ENCODE data around the gene DMBX1. TPM values are rescaled to one million over a fixed set of nuclear protein-coding genes. Genes with fewer than 3 reads are reported as not detected.

Gene DMBX1
- total RNA-seq, 2 experiments from 2014 or later = 0.11 TPM; not detected in 1

DNA sequence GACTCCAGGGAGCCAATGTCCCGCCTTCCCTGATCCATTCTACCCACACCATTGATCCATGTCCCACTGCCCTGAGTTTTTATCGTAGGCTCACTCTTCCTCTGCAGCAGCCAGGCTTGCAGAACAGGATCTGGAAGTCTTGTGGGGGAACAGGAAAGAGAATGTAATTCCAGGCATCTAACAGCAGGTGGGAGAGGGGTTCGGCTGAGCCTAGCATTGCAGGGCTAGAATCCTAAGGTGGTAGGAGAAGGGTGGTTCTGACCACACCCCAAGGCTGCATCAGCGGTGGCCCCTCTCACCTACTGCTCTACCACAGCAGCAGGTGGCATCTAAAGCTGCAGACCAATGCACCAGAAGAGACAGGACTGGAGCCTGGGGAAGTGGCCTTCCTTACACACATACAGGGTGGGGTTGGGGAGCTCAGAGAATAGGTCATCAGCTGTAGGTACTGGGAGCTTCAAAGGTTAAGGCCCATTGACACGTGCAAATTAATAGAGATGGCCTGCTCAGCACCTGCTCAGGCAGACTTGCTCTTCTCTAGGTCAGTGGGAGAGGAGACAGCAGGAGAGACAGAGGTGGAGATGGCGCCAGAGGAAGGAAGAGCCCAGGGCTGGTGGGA is 41.3 kb downstream of the DMBX1 start:
- POLR2A ChIA-PET = no interaction called here
- no peaks in the 10 kb centered on the region for H3K36me3 Mint-ChIP-seq
- peaks cover 27% of the 10 kb centered on the region for H3K27me3 Mint-ChIP-seq
- H3K4me3 Mint-ChIP-seq = no peak overlapping the region
- H3K9me3 Mint-ChIP-seq = no peaks in the 10 kb centered on the region
- ATAC-seq (ENCODE audit: low read depth) = no peak
- DNase-seq = no peak
- peaks cover 18% of the 10 kb centered on the region for H3K4me1 Mint-ChIP-seq
- no peak overlapping the region for H3K27ac Mint-ChIP-seq

DNA sequence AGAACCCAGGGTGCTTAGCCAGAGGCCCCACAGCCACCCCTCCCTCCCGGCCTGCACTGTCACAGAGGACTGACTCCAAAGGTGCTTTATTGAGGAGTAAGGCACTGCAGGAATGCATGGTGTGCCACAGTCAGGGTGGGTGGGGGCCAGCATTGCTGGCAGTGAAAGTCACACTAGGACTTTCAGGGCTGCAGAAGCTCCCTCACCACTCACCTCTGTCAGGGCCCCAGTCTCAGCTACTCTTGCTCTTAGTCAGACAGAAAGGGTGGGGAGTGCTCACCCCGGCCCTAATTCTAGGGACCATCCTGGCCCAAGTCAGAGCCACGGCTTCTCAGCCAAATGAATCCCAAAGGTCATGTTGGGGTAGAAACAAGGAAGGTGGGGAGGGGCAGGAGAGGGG is 42.5 kb downstream of the DMBX1 start:
- Mint-ChIP-seq H3K27ac (no peak overlapping the region), H3K4me1 (peaks cover 18% of the 10 kb centered on the region), H3K27me3 (peaks cover 32% of the 10 kb centered on the region), H3K36me3 (no peaks in the 10 kb centered on the region), H3K9me3 (no peaks in the 10 kb centered on the region), H3K4me3 (no peak overlapping the region)
- ATAC-seq (ENCODE audit: low read depth) (no peak), DNase-seq (no peak)
- POLR2A ChIA-PET = no interaction called here

DNA sequence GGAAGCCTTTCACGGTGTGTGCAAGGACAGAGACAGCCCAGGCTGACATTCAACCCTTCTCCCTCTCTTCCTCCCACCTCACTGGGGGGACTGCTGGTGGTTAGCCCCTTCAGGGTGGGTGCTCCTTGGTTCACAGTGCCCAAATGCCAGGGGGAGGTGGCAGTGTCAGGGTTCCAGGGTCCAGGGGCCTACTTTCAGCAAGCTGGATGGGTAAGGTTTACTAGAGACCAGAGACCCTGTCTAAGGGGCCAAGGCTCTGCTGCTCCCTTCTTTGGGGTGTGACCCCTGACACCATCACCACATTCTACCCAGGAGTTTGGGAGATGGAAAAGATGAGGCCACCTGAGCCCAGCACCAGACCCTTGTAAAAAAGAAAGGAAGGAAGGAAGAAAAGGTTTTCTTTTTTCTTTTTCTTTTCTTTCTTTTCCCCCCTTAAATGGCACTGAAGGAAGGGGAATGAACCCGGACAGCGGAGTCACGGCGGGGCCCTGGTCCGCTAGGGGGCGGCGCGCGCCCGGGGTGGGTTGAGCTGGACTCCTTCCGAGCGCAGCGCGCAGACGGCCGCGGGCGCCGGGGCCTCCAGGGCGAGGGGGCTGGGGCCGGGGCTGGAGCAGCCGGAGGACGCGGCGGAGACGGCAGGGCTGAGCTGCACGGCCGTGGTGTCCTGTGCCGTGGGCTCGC is 43.0 kb downstream of the DMBX1 start:
- DNase-seq = peak; percentile 87
- H3K9me3 Mint-ChIP-seq = no peaks in the 10 kb centered on the region
- POLR2A ChIA-PET = interaction anchor here (0.7 to 1.0 kb wide), 2 partner anchors 17 to 192 kb away, joined by 3 to 4 read pairs; no protein-coding TSS in a partner anchor
- H3K36me3 Mint-ChIP-seq = no peaks in the 10 kb centered on the region
- H3K27me3 Mint-ChIP-seq = peaks cover 33% of the 10 kb centered on the region
- peak; percentile 87 for ATAC-seq (ENCODE audit: low read depth)
- H3K27ac Mint-ChIP-seq = no peak overlapping the region
- H3K4me3 Mint-ChIP-seq = no peak overlapping the region
- H3K4me1 Mint-ChIP-seq = peaks cover 18% of the 10 kb centered on the region

DNA sequence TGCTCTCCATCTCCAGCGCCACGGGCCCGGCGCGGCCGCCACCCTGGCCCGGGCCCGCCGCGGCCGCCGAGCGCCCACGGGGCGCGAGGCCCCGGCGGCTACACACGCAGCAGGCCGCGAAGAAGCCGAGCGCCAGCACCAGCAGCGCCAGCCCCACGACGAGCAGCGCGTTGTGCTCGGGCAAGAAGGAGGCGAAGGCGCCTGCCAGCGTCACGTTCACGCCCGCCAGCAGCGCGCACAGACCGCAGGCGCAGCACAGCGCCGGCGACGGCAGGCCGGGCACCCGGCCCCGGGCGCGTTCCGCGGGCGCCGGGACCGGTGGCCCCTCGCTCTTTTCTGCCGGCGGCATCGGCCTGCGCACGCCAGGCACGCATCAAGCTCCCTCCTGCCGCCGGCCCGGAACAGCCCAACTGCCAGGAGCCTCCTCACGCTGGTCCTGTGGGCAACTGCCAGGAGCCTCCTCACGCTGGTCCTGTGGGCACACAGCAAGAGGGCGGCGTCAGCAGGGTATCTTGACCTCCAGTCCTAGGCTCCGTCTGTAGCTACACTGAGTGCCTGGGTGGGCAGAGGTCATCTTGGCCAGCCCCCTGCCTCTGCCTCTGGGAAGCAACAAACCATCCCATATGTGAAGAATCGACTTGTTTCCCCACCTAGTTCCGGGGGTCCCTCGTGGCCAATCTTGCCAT is 43.7 kb downstream of the DMBX1 start:
- Mint-ChIP-seq H3K4me3 (peak overlapping the region; percentile 83), H3K4me1 (peaks cover 14% of the 10 kb centered on the region), H3K27ac (no peak overlapping the region), H3K9me3 (no peaks in the 10 kb centered on the region), H3K36me3 (no peaks in the 10 kb centered on the region), H3K27me3 (peaks cover 39% of the 10 kb centered on the region)
- POLR2A ChIA-PET = interaction anchor here (0.7 to 1.0 kb wide), 2 partner anchors 16 to 192 kb away, joined by 3 to 4 read pairs; no protein-coding TSS in a partner anchor
- ATAC-seq (ENCODE audit: low read depth) (peak; percentile 65), DNase-seq (peak; percentile 69)

DNA sequence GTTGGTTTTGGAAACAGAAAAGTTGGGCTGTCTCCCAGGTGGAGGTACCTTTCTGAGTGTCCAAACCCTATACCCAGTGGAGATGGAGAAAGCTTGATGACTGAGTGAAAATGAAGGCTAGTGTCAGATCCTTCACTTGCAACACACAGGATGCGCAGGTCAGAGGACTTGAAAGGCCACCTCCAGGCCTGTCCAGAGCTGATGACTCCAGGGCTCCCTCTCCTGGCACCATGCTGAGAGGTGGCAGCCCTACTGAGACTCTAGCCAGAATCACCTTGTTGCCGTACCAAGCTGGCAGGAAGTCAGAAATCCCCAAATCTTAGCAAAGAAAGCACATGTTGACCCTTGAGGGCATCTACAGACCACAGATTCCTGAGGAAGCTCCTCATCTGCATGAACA is 45.4 kb downstream of the DMBX1 start:
- POLR2A ChIA-PET = interaction anchor here (1.1 kb wide), 1 partner anchor 10 kb away, joined by 3 read pairs; no protein-coding TSS in a partner anchor
- Mint-ChIP-seq H3K27me3 (peaks cover 42% of the 10 kb centered on the region), H3K27ac (no peak overlapping the region), H3K9me3 (no peaks in the 10 kb centered on the region), H3K4me3 (no peak overlapping the region), H3K4me1 (peaks cover 4% of the 10 kb centered on the region), H3K36me3 (no peaks in the 10 kb centered on the region)
- DNase-seq (no peak), ATAC-seq (ENCODE audit: low read depth) (no peak)

DNA sequence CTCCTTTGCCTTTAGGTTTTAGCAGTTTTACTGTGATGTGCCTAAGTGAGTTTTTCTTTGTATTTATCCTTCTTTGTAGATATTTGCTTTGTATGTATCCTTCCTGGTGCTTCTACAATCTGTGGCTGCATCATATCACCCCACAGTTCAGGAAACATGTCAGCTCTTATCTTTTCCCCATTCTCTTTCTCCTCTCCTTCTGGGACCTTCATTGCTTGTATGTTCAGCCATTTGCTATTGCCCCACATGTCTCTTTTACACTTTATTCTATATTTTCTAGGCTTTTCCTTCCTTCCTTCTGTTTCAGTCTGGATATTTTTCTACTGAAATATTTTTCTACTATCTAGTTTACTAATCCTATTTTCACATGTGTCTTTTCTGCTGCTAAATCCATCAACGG is 46.9 kb downstream of the DMBX1 start:
- no peak overlapping the region for H3K4me3 Mint-ChIP-seq
- POLR2A ChIA-PET = no interaction called here
- H3K4me1 Mint-ChIP-seq = peaks cover 4% of the 10 kb centered on the region
- no peaks in the 10 kb centered on the region for H3K36me3 Mint-ChIP-seq
- H3K27ac Mint-ChIP-seq = no peak overlapping the region
- DNase-seq = no peak
- peaks cover 42% of the 10 kb centered on the region for H3K27me3 Mint-ChIP-seq
- ATAC-seq (ENCODE audit: low read depth) = no peak
- H3K9me3 Mint-ChIP-seq = no peaks in the 10 kb centered on the region

DNA sequence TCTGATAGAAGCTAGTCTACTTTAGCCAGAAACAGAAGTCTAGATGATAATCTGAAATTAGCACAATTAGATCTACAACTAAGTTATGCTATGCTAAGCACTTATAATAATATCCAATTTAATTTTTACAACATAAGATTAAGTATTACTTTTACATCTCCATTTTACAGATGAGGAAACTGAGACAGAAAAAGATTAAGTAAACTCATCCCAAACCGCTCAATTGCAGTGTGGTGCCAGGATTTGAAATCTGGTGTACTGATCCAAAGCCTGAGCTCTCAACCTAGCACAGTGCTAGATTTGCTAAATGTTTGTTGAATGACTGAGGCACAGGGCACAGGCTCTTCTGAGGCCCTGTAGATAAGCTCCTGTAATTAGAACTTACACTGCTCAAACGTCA is 48.0 kb downstream of the DMBX1 start:
- ATAC-seq (ENCODE audit: low read depth) (no peak), DNase-seq (no peak)
- H3K27me3 Mint-ChIP-seq = peaks cover 50% of the 10 kb centered on the region
- no peak overlapping the region for H3K27ac Mint-ChIP-seq
- peaks cover 4% of the 10 kb centered on the region for H3K4me1 Mint-ChIP-seq
- POLR2A ChIA-PET = no interaction called here
- H3K9me3 Mint-ChIP-seq = no peaks in the 10 kb centered on the region
- H3K36me3 Mint-ChIP-seq = no peaks in the 10 kb centered on the region
- H3K4me3 Mint-ChIP-seq = no peak overlapping the region

DNA sequence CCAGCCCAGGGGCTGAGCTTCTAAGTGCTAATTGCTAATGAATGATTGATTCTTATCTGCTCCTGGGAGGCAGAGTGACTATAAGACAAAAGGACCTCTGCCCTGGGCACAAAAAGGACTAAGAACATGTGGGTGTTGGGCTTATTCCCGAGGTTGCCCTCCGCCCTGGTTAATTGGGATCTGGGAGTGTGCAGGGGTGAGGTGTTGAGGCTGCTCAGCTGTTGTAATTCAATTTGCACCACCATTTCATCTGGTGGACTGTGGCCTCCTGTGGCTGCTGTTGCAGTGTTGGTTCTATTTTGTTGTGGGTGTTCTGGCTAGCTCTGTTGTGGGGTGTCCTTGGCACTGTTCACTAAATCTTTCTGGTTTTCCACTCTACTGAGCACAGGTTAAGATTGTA is 48.5 kb downstream of the DMBX1 start:
- Mint-ChIP-seq H3K36me3 (no peaks in the 10 kb centered on the region), H3K27me3 (peaks cover 53% of the 10 kb centered on the region), H3K4me1 (peaks cover 4% of the 10 kb centered on the region), H3K27ac (no peak overlapping the region), H3K9me3 (no peaks in the 10 kb centered on the region), H3K4me3 (no peak overlapping the region)
- no peak for DNase-seq
- POLR2A ChIA-PET = no interaction called here
- no peak for ATAC-seq (ENCODE audit: low read depth)

Other genes with a start within 250 kb of the DMBX1 start
- gene RAD54L, start 242.1 kb upstream of the DMBX1 start, total RNA-seq = 10 to 100 TPM; 47.9 to 50.8 TPM
- 10 to 100 TPM; 36.8 to 38.8 TPM for gene LRRC41, start 186.2 kb upstream of the DMBX1 start, total RNA-seq
- gene UQCRH, start 186.1 kb upstream of the DMBX1 start, total RNA-seq = 100 to 1,000 TPM; 250 to 260 TPM
- gene NSUN4, start 149.0 kb upstream of the DMBX1 start, total RNA-seq = 10 to 100 TPM; 23.2 to 24.9 TPM
- gene FAAH, start 95.5 kb upstream of the DMBX1 start, total RNA-seq = 1 to 10 TPM; 5.3 to 6.9 TPM
- not detected for gene KNCN, start 61.8 kb downstream of the DMBX1 start, total RNA-seq
- 10 to 100 TPM; 65.4 to 70.2 TPM for gene MKNK1, start 114.4 kb downstream of the DMBX1 start, total RNA-seq
- gene MOB3C, start 127.0 kb downstream of the DMBX1 start, total RNA-seq = 10 to 100 TPM; 21.0 to 23.8 TPM
- 10 to 100 TPM; 43.3 to 45.4 TPM for gene ATPAF1, start 178.5 kb downstream of the DMBX1 start, total RNA-seq
- gene TEX38, start 182.0 kb downstream of the DMBX1 start, total RNA-seq = not detected
- 10 to 100 TPM; 77.4 to 84.2 TPM for gene EFCAB14, start 229.3 kb downstream of the DMBX1 start, total RNA-seq

Measured in activated naive CD8-positive, alpha-beta T cell treated with anti-CD3 and anti-CD28 coated beads, Interleukin-2, amount 10 ng/mL, durations not matched to agents 7 days and 5 days (primary cell).